CD4-positive, alpha-beta T cell treated with Interferon alpha-2 for 1 hour (primary cell): ENCODE data around the gene SLC7A7.
"Not testable (repeated sequence)": the region's sequence is repeated elsewhere in the genome, so short reads cannot be mapped to it uniquely, and the experiment has no call there.

Source experiments
- DNase-seq, 2 donors: peaks; one replicate each; pipeline ENCODE4 v3.0.0-alpha.2; 2020 to 2022

The SLC7A7 gene

DNA sequence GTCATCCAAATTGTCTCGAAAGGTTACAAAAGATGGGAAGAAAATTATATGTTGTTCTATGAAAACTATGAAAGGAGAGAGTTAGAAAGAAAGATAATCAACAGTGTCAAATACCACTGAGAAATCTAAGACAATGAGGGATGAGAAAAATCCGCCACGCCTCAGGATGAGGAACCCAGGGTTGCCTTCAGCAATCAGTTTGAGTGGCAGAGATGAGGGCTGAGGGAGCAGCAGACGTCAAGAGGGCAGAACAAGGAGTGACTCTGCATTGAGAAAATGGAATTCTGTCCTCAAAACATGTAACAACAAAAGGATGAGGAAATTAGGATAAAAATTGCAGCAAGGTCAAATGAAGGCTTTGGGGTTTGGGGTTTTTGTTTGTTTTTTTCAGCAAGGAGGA, 67.0 kb downstream of the SLC7A7 start:
- no peak for DNase-seq

DNA sequence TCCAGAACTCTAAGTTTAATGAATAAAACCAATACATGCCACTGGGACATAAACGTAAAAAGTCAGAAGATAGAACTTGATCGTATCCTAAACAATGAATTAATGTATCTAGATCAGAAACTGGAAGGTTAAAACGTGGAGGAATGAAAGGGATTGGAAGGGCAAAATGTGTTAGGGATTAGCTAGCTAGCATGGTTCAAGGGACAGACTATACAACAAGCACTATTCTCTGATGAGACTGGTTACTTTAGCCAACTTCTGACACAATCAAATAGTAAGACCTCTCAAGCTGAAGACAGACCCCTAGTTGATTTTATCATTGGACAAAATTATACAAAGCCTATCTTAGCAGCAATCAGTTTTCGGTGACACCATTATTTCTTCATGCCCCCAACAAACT, 67.5 kb downstream of the SLC7A7 start:
- DNase-seq: no peak

DNA sequence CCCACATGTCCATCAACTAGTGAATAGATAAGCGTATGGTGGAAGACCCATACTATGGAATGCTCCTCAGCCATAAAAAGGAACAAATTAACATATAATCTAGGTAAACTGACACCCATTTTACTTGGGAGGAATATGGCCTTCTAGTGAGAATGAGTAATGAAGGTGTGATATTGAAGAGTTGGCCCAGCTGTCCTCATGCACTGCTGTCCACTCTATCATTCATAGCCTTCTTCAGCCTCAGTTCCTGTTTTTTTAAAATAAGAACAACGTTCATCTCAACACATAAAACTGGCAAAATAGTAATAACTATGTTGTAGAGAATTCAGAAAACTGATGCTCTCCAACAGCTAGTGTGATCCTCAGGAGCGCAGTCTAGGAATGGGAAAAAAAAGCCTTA, 75.2 kb downstream of the SLC7A7 start:
- no peak for DNase-seq

DNA sequence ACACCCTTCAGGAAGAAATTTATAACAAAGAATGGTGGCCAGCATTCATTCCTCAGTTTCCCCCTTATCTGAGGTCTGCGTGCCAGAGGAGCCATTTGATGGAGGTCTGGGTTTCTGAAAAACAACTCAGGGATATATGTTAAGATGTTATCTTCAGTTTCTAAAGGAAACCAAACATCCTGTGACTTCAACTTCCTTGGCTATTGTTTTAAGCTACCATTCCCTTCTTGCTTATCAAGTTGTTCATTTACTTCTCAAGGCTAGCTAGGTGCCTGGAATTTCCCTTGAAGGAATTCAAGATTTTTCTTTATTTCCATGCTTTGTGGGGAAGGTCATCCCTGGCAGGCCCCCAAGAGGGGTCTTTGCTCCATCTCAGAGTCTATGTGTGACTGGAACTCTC, 75.8 kb downstream of the SLC7A7 start:
- no peak for DNase-seq

DNA sequence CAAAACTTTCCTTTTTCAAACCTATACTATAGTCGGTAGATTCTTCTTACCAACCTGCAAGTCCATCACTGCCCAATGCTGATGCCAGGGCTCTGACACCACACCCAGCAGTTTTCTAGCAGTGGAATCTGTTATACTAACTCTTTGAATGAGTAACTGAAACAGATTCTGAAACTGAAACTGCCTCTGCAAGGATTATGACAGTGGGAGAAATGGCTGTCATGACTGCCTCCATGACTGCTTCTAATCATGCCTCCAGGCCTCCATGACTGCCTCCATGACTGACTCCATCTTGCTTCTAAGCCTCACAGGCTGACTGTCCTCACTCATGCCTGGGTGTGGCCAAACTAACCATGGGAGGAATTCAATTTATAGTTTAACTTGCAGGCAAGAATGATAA, 78.2 kb downstream of the SLC7A7 start:
- no peak for DNase-seq

DNA sequence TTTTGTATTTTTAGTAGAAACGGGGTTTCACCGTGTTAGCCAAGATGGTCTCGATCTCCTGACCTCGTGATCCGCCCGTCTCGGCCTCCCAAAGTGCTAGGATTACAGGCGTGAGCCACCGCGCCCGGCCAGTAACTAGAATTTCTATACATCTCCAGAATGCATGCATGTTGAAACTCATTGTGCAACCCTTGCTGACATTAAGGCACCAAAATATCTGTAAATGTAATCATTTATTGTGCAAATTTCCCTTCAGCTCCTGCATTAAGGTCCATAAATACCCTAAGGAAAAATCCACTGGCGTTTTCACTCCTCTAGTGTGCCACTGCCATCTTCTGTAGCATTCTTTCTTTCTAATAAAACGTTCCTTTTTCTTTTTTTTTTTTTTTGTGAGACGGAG, 78.9 kb downstream of the SLC7A7 start:
- DNase-seq: not testable (repeated sequence)

DNA sequence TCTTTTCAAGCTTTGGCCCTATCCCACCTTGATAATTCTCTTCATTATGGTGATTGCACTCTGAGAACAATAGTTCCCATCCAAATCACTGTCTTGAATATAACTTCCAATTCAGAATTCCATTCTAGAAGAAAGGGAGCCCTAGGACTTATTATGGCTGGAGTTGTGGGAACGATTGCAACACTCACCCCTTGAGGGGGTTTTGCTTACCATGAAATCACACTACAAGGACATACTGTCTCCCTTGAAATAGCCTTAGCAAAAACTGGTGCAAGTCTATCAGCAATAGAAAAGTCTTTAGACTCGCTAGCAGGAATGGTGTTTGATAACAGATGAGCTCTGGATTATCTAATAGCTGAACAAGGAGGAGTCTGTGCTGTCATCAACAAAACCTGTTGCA, 80.1 kb downstream of the SLC7A7 start:
- no peak for DNase-seq

DNA sequence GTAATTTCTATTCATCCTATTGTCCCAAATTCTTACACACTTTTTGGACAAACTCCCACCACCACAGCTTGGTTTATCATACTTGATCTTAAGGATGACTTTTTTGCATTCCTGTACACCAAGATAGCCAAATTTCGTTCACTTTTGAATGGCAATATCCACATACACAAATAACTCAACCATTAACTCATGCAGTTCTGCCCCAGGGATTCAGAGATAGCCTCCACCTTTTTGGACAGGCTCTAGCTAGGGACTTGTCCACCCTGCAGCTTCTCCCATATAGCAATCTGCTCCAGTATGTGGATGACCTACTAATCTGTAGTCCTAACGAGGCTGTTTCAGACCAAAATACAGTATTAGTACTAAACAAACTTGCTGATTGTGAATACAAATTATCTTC, 81.4 kb downstream of the SLC7A7 start:
- DNase-seq: no peak

DNA sequence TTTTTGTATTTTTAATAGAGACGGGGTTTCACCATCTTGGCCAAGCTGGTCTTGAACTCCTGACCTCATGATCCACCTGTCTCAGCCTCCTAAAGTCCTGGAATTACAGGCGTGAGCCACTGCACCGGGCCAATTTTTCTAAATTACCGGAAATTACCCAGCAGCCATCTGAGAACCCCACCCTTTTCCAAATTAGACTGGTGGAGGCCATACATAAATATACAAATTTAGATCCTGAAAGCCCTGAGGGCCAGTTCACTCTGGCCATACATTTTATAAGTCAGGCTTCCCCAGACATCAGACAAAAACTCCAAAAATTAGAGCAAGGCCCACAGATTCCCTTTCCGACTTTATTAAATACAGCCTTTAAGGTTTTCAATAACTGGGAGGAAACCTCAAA, 83.2 kb downstream of the SLC7A7 start:
- DNase-seq: not testable (repeated sequence)

DNA sequence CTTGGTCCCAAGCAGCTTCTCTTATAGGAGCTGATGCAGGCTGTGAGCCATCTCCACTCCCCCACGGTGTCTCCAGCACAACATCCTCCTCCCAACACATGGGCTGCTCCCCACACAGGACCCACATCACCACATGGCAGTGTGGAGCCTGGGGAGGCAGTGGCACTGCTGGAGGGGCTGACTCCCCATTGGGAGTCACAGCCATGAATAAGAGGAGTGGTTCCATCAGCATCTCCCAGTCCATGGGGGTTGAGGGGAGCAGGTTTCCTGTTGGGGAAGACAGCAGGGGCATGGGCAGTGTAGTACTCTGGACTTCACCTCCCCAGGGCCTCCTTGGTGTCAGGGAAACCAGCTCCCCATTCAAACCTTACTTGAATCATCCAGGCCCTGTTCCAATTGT, 89.2 kb downstream of the SLC7A7 start:
- no peak for DNase-seq

DNA sequence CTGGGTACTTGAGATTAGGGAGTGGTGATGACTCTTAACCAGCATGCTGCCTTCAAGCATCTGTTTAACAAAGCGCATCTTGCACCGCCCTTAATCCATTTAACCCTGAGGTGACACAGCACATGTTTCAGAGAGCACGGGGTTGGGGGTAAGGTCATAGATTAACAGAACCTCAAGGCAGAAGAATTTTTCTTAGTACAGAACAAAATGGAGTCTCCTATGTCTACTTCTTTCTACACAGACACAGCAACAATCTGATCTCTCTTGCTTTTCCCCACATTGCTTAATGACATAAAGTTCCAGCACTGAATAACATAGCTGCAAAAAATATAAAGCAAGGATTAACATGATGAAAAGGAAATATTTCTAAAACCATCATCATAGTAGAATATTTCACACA, 89.9 kb downstream of the SLC7A7 start:
- DNase-seq: not testable (repeated sequence)

DNA sequence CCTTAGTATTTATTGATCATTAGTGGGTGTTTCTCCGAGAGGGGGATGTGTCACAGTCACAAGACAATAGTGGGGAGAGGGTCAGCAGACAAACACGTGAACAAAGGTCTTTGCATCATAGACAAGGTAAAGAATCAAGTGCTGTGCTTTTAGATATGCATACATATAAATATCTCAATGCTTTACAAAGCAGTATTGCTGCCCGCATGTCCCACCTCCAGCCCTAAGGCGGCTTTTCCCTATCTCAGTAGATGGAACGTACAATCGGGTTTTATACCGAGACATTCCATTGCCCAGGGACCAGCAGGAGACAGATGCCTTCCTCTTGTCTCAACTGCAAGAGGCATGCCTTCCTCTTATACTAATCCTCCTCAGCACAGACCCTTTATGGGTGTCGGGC, 90.4 kb downstream of the SLC7A7 start:
- not testable (repeated sequence) for DNase-seq

DNA sequence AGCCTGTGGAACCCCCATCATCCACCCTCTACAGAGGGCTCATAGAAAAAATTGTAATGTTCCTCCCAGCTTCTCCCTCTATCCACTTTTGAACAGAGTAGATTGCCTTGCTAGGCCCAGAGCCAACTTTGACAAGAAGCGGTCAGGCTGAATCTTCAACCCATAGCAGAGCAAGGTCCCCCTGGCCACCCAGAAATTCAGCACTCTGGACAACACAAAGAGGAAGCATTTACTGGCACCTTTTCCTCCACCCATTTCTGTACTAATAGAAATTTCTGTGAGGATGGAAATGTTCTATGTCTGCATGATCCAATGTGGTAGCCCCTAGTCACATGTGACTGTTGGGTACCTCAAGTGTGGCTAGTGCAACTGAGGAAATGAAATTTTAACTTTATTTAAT, 91.4 kb downstream of the SLC7A7 start:
- no peak for DNase-seq
